GM18870 (cell line): ENCODE results near the gene MYRFL.
"Not testable (repeated sequence)": the region's sequence is repeated elsewhere in the genome, so short reads cannot be mapped to it uniquely, and the experiment has no call there.

Source experiments
- ATAC-seq: cut with Tn5 transposase; IDR thresholded peaks from one replicate; pipeline ENCODE4 v1.9.1; 2021; ENCODE audit warnings: moderate library complexity; ENCODE audit not compliant: unreplicated experiment

The MYRFL gene

GRCh38 chr12:69985656-69986055 is 160.6 kb downstream of the MYRFL start:
- ATAC-seq, result no peak

- no peak for ATAC-seq
These were observed 161.1 kb downstream of the MYRFL start for GRCh38 chr12:69986114-69986513.

GRCh38 chr12:69987579-69988091 is 162.6 kb downstream of the MYRFL start:
- ATAC-seq, result no peak

GRCh38 chr12:69988481-69989321 is 163.7 kb downstream of the MYRFL start:
- ATAC-seq, result no peak

GRCh38 chr12:69991690-69992288 is 166.8 kb downstream of the MYRFL start:
- ATAC-seq, result no peak

GRCh38 chr12:69993433-69993832 is 168.4 kb downstream of the MYRFL start:
- ATAC-seq, result no peak

GRCh38 chr12:69994086-69994485 is 169.1 kb downstream of the MYRFL start:
- ATAC-seq, result not testable (repeated sequence)

GRCh38 chr12:69994724-69995173 is 169.7 kb downstream of the MYRFL start:
- ATAC-seq, result no peak

GRCh38 chr12:69996241-69996640 is 171.2 kb downstream of the MYRFL start:
- ATAC-seq, result no peak

- no peak for ATAC-seq
These were observed 171.7 kb downstream of the MYRFL start for GRCh38 chr12:69996722-69997121.

- ATAC-seq, result no peak
These were observed 173.0 kb downstream of the MYRFL start for GRCh38 chr12:69998011-69998410.

GRCh38 chr12:69998922-69999321 is 173.9 kb downstream of the MYRFL start:
- ATAC-seq, result no peak

- ATAC-seq, result no peak
These were observed 174.5 kb downstream of the MYRFL start for GRCh38 chr12:69999561-69999960.

- ATAC-seq, result no peak
These were observed 177.3 kb downstream of the MYRFL start for GRCh38 chr12:70002097-70002911.

GRCh38 chr12:70002912-70003255 is 177.9 kb downstream of the MYRFL start:
- no peak for ATAC-seq

GRCh38 chr12:70005864-70006618 is 181.0 kb downstream of the MYRFL start:
- no peak for ATAC-seq

- no peak for ATAC-seq
These were observed 181.6 kb downstream of the MYRFL start for GRCh38 chr12:70006619-70006973.

GRCh38 chr12:70007687-70008086 is 182.7 kb downstream of the MYRFL start:
- ATAC-seq, result no peak
